Pancreas (tissue), 10 donors: Measurements from ENCODE around the gene STARD7. TPM values are rescaled to one million over a fixed set of nuclear protein-coding genes. Genes with fewer than 3 reads are reported as not detected.
A peak's percentile ranks its signal among the peaks of the same experiment; 100 is the strongest.
"Not testable (repeated sequence)": the region's sequence is repeated elsewhere in the genome, so short reads cannot be mapped to it uniquely, and the experiment has no call there.

Experiments
- ATAC-seq, 4 donors: fragments of 200-7000 bp; cut with Tn5 transposase; one replicate each; pipeline versions ENCODE4 v1.8.0 to v1.9.1; 2020; ENCODE audit warnings: mild to moderate bottlenecking in 4 of 4, moderate library complexity in 4 of 4
- DNase-seq, 6 donors: peaks; one replicate each; pipeline ENCODE4 v3.0.0-alpha.2; 2020
- FAIRE-seq: peaks from 2 replicates; lab custom pipeline; 2012; peaks lifted over from hg19 to GRCh38; lab: Jason Lieb, UNC
- H3K27ac ChIP-seq, 4 donors: fragments of 200-600 bp; sonication (generic); 1 replicate in 3 of 4; 2 replicates in 1 of 4; pipeline versions ENCODE4 v1.5.0 to v1.8.0; 2020
- H3K27me3 ChIP-seq, 4 donors: fragments of 200-600 bp; one replicate each; pipeline ENCODE4 v1.8.0; 2021
- H3K36me3 ChIP-seq, 3 donors: fragments of 200-600 bp; sonication (generic) in 1 of 3; one replicate each; pipeline versions ENCODE4 v1.5.0 to v1.8.0; 2020 to 2021
- H3K4me1 ChIP-seq, 3 donors: fragments of 200-600 bp; one replicate each; pipeline ENCODE4 v1.8.0; 2021
- H3K4me3 ChIP-seq, 4 donors: fragments of 200-600 bp; sonication (generic) in 2 of 4; one replicate each; pipeline versions ENCODE4 v1.5.0 to v1.8.0; 2020 to 2021
- H3K9me3 ChIP-seq, 4 donors: fragments of 200-600 bp; one replicate each; pipeline ENCODE4 v1.8.0; 2021
- WGBS, 2 donors: extraction: QIAGEN DNeasy Blood & Tissue Kit; methylation state at CpG; one replicate each; pipeline ENCODE4 v1.1.7; 2013; 5-methylcytosine and 5-hydroxymethylcytosine counted together
- intact Hi-C, 3 donors: fragments of 100-400 bp; cut with DNase I; formaldehyde crosslinking; loops; one replicate each; pipeline versions ENCODE4 v1.11.1 to v1.14.2; 2022
- polyA plus RNA-seq, 2 donors: library from polyadenylated mRNA; stranded (reverse); fragments of 200-250 nt; gene quantifications; one replicate each; pipeline ENCODE4 v1.2.3, GENCODE V29; 2013
- total RNA-seq, 6 donors: library from RNA; stranded (reverse); fragmentation: NEBNext Ultra II Directional in 4 of 6; extraction: Animal tissue kit (Norgen Biotek cat#: 25700) in 4 of 6; gene quantifications; one replicate each; pipeline versions ENCODE4 v1.2.1 to v1.2.4, GENCODE V29; 2021 to 2023
- TF ChIP-seq, protein P1 (sequence below), 4 donors: fragments of 200-600 bp; sonication (generic) in 3 of 4; IDR thresholded peaks; one replicate each; pipeline versions ENCODE4 v1.5.0 to v1.8.0; 2021; ENCODE audit warnings: antibody characterized with exemption in 4 of 4
- donor health status: healthy with polysubstance abuse.
- donor health status: DM: no; HTN: no; CAD: no; lungs with moderate emphysema.
- donor health status: DM: no; HTN: no; CAD: no.
- donor health status: control.
- donor health status: control.
- donor health status: Bipolar disorder and iron deficiency.
- donor health status: DM: yes; HTN: yes; CAD: no.
- donor health status: DM: no; HTN: no; CAD: no.
- donor health status: DM: no; HTN: no; CAD: no.
- donor health status: DM: yes; HTN: yes; CAD: no.

STARD7 gene, protein sequence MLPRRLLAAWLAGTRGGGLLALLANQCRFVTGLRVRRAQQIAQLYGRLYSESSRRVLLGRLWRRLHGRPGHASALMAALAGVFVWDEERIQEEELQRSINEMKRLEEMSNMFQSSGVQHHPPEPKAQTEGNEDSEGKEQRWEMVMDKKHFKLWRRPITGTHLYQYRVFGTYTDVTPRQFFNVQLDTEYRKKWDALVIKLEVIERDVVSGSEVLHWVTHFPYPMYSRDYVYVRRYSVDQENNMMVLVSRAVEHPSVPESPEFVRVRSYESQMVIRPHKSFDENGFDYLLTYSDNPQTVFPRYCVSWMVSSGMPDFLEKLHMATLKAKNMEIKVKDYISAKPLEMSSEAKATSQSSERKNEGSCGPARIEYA
- total RNA-seq (10 to 100 TPM; 37.1 to 65.1 (median 58.5) TPM), polyA plus RNA-seq (10 to 100 TPM; 21.7 to 29.5 TPM)

DNA sequence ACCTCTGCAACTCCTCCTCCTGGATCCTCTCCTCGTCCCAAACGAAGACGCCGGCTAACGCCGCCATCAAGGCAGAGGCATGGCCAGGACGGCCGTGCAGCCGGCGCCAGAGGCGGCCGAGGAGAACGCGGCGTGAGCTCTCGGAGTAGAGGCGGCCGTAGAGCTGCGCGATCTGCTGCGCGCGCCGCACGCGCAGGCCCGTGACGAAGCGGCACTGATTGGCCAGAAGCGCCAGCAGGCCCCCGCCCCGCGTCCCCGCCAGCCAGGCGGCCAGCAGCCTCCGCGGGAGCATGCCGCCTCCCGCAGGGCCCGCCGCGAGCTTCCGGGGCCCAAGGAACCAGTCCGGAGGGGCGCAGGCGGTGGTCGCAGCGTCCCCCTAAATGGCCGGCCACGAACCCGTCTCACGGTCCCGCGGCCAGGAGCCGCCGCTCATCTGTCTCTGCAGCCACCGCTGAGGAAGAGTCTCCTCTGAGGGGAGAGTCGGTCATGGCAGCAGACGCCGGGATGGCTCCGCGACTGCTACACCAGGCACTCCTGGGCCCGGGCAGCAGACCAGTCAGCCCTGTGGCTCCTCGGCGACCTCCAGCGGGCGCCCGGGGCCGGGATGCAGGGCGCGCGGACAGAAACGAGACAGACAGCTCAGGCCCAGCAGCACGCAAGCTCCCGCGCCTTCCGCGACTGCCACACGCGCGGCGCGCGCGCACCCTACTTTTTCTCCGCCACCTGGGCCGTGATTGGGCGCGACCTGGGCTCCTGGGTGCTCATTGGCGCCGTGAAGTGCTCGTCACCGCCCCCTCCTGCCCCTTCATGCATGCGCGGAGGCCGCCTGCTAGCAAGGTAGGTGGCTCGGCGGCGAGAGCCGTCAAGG is at the start of gene STARD7:
Gene STARD7, minus strand, starts transcription at position 685 of the 868 bp plus-strand sequence. Its CDS starts 393 bp downstream, at position 292.
- H3K9me3 ChIP-seq, result no peaks in the 10 kb centered on the region
- WGBS, 2 donors, result 0% methylated on average over 88 to 100 of the region's 100 CpGs
- no peaks in the 10 kb centered on the region for H3K36me3 ChIP-seq
- FAIRE-seq (no peak), ATAC-seq (peak; percentile 95 to 98 (median 96)), DNase-seq (peak; percentile 98 to 99 (median 99))
- intact Hi-C loops, result loop anchor here in 2 of 3 donors (10.0 kb wide), 1 partner anchor 56 kb away; the partner anchor contains the start of genes CIAO1 (in 2 of the 2) and TMEM127 (in 2 of the 2)
- H3K27me3 ChIP-seq, result no peaks in the 10 kb centered on the region
- peak within 1 kb of the TSS; percentile 89 to 98 (median 94) for H3K4me3 ChIP-seq
- peaks cover 16 to 41% (median 24%) of the 10 kb centered on the region in 3 donors for H3K4me1 ChIP-seq
- H3K27ac ChIP-seq, result peak within 1 kb of the TSS; percentile 97 to 99 (median 98)
- TF ChIP-seq, protein P1, sequence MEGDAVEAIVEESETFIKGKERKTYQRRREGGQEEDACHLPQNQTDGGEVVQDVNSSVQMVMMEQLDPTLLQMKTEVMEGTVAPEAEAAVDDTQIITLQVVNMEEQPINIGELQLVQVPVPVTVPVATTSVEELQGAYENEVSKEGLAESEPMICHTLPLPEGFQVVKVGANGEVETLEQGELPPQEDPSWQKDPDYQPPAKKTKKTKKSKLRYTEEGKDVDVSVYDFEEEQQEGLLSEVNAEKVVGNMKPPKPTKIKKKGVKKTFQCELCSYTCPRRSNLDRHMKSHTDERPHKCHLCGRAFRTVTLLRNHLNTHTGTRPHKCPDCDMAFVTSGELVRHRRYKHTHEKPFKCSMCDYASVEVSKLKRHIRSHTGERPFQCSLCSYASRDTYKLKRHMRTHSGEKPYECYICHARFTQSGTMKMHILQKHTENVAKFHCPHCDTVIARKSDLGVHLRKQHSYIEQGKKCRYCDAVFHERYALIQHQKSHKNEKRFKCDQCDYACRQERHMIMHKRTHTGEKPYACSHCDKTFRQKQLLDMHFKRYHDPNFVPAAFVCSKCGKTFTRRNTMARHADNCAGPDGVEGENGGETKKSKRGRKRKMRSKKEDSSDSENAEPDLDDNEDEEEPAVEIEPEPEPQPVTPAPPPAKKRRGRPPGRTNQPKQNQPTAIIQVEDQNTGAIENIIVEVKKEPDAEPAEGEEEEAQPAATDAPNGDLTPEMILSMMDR (IDR thresholded peaks at IDR 0.05), result peak in 1 of 4 donors; percentile 12

DNA sequence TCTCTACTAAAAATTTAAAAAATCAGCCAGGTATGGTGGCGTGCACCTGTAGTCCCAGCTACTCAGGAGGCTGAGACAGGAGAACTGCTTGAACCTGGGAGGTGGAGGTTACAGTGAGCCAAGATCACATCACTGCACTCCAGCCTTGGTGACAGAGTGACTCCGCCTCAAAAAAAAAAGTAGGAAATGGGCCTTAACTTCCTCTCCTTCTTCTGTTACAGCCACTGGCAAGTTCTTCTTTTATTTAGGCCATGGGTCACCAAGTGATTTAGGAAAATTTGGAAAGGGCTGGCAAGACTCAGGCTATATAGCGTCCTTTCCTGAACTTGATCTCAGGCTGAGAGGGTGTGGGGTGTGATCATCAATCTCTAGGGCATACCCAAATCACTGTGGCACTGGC is 49.1 kb upstream of the STARD7 start:
- 94 to 95% methylated on average over 3 of the region's 3 CpGs for WGBS, 2 donors
- H3K9me3 ChIP-seq, H3K27me3 ChIP-seq, H3K4me3 ChIP-seq, ATAC-seq, DNase-seq, FAIRE-seq, intact Hi-C loops: not testable (repeated sequence)
- Histone ChIP-seq H3K27ac (peak overlapping the region in 3 of 4 donors; percentile 7 to 92 (median 57)), H3K4me1 (peaks cover 31 to 45% (median 41%) of the 10 kb centered on the region in 3 donors), H3K36me3 (peaks cover 0 to 31% (median 13%) of the 10 kb centered on the region in 3 donors)

- H3K9me3 ChIP-seq, result no peaks in the 10 kb centered on the region
- WGBS, 2 donors, result 85 to 90% methylated on average over 6 of the region's 6 CpGs
- intact Hi-C loops, result no loop called here
- peaks cover 28 to 37% (median 30%) of the 10 kb centered on the region in 3 donors for H3K4me1 ChIP-seq
- ATAC-seq (no peak), DNase-seq (no peak), FAIRE-seq (no peak)
- H3K27me3 ChIP-seq, result no peaks in the 10 kb centered on the region
- no peak overlapping the region for H3K4me3 ChIP-seq
- TF ChIP-seq, protein P1 (IDR thresholded peaks at IDR 0.05), result no peak
- peaks cover 0 to 40% (median 13%) of the 10 kb centered on the region in 3 donors for H3K36me3 ChIP-seq
- H3K27ac ChIP-seq, result peak overlapping the region in 2 of 4 donors; percentile 57 to 92
These were observed 48.0 kb upstream of the STARD7 start for GRCh38 chr2:96256611-96257113.

GRCh38 chr2:96254571-96254970 is 45.9 kb upstream of the STARD7 start:
- ATAC-seq, result no peak
- no peak overlapping the region for H3K4me3 ChIP-seq
- no peak for DNase-seq
- H3K4me1 ChIP-seq, result peaks cover 9 to 16% (median 9%) of the 10 kb centered on the region in 3 donors
- intact Hi-C loops, result no loop called here
- WGBS, 2 donors, result 82 to 95% methylated on average over 11 of the region's 11 CpGs
- FAIRE-seq, result no peak
- H3K9me3 ChIP-seq, result no peaks in the 10 kb centered on the region
- H3K27me3 ChIP-seq, result no peaks in the 10 kb centered on the region
- TF ChIP-seq, protein P1 (IDR thresholded peaks at IDR 0.05), result no peak
- H3K36me3 ChIP-seq, result peaks cover 0 to 40% (median 13%) of the 10 kb centered on the region in 3 donors
- no peak overlapping the region for H3K27ac ChIP-seq

GRCh38 chr2:96253006-96253405 is 44.4 kb upstream of the STARD7 start:
- H3K36me3 ChIP-seq, result peaks cover 0 to 40% (median 13%) of the 10 kb centered on the region in 3 donors
- H3K27ac ChIP-seq, result no peak overlapping the region
- H3K4me3 ChIP-seq, result no peak overlapping the region
- ATAC-seq, result no peak
- no peak for FAIRE-seq
- no peaks in the 10 kb centered on the region for H3K27me3 ChIP-seq
- DNase-seq, result no peak
- TF ChIP-seq, protein P1 (IDR thresholded peaks at IDR 0.05), result no peak
- intact Hi-C loops, result no loop called here
- 76 to 81% methylated on average over 7 of the region's 7 CpGs for WGBS, 2 donors
- H3K9me3 ChIP-seq, result no peaks in the 10 kb centered on the region
- H3K4me1 ChIP-seq, result peaks cover 0 to under 1% (median 0%) of the 10 kb centered on the region in 3 donors
